Suprapubic skin (tissue), 4 donors: ENCODE data around the gene SLCO4A1. TPM values are rescaled to one million over a fixed set of nuclear protein-coding genes. Genes with fewer than 3 reads are reported as not detected.
A peak's percentile ranks its signal among the peaks of the same experiment; 100 is the strongest.

ENCODE experiments used
- DNase-seq, 2 donors: peaks; one replicate each; pipeline ENCODE4 v3.0.0-alpha.2; 2019; ENCODE audit warnings: low spot score in 2 of 2
- H3K27ac ChIP-seq: fragments of 200-600 bp; sonication (generic); one replicate; pipeline ENCODE4 v1.5.1; 2019
- H3K27me3 ChIP-seq: fragments of 200-600 bp; sonication (generic); one replicate; pipeline ENCODE4 v1.5.1; 2019
- H3K36me3 ChIP-seq: fragments of 200-600 bp; sonication (generic); one replicate; pipeline ENCODE4 v1.5.1; 2019
- H3K4me1 ChIP-seq: fragments of 200-600 bp; sonication (generic); one replicate; pipeline ENCODE4 v1.5.1; 2019
- H3K4me3 ChIP-seq: fragments of 200-600 bp; sonication (generic); one replicate; pipeline ENCODE4 v1.5.1; 2019; ENCODE audit warnings: mild to moderate bottlenecking
- H3K9me3 ChIP-seq: fragments of 200-600 bp; sonication (generic); one replicate; pipeline ENCODE4 v1.5.1; 2019
- CTCF ChIP-seq, 2 donors: fragments of 200-600 bp in 1 of 2; fragments of 450-650 bp in 1 of 2; sonication (generic) in 1 of 2; IDR thresholded peaks; one replicate each; pipeline ENCODE4 v1.5.1; 2016 to 2019; ENCODE audit warnings: antibody characterized with exemption in 2 of 2, mild to moderate bottlenecking in 1 of 2, moderate library complexity in 1 of 2
- EP300 ChIP-seq: sonication (generic); formaldehyde crosslinking; IDR thresholded peaks from one replicate; pipeline ENCODE4 v1.6.1; 2017; ENCODE audit warnings: antibody characterized with exemption
- POLR2A ChIP-seq, 2 donors: fragments of 450-650 bp; IDR thresholded peaks; one replicate each; pipeline ENCODE4 v1.6.1; 2017; ENCODE audit warnings: antibody characterized with exemption in 2 of 2, mild to moderate bottlenecking in 2 of 2, moderate library complexity in 2 of 2
- POLR2AphosphoS5 ChIP-seq, 3 donors: sonication (generic); formaldehyde crosslinking; IDR thresholded peaks; one replicate each; pipeline ENCODE4 v1.6.1; 2017; ENCODE audit warnings: antibody characterized with exemption in 3 of 3
- WGBS: methylation state at CpG from one replicate; pipeline ENCODE4 v1.1.5; 2018; 5-methylcytosine and 5-hydroxymethylcytosine counted together
- total RNA-seq, 4 donors: library from RNA; depleted of rRNA; stranded (reverse); fragments of >200 nt; gene quantifications; one replicate each; pipeline ENCODE4 v1.1.0, GENCODE V29; 2016

SLCO4A1 gene
- total RNA-seq, 4 donors from 2014 or later, result 50.2 to 59.1 (median 52.7) TPM

- 73% methylated on average over 8 of the region's 21 CpGs for WGBS
- Histone ChIP-seq H3K36me3 (no peaks in the 10 kb centered on the region), H3K4me1 (peaks cover 82% of the 10 kb centered on the region), H3K27me3 (peaks cover 10% of the 10 kb centered on the region), H3K9me3 (no peaks in the 10 kb centered on the region), H3K27ac (peak overlapping the region; percentile 25), H3K4me3 (no peak overlapping the region)
- TF ChIP-seq CTCF (IDR thresholded peaks at IDR 0.05) (no peak), POLR2AphosphoS5 (IDR thresholded peaks at IDR 0.05) (no peak), EP300 (no peak), POLR2A (IDR thresholded peaks at IDR 0.05) (no peak)
- DNase-seq, result no peak
Measured at GRCh38 chr20:62648318-62648995, 6.2 kb downstream of the SLCO4A1 start.

- no peak overlapping the region for H3K27ac ChIP-seq
- DNase-seq, result no peak
Measured at GRCh38 chr20:62649140-62649539, 6.8 kb downstream of the SLCO4A1 start.

GRCh38 chr20:62650551-62651284 is 8.4 kb downstream of the SLCO4A1 start:
- H3K4me1 ChIP-seq, result peaks cover 63% of the 10 kb centered on the region

More at GRCh38 chr20:62649140-62649539, 6.8 kb downstream of the SLCO4A1 start:
- H3K4me1 ChIP-seq, result peaks cover 77% of the 10 kb centered on the region
- H3K9me3 ChIP-seq, result no peaks in the 10 kb centered on the region
- peaks cover 8% of the 10 kb centered on the region for H3K27me3 ChIP-seq
- no peaks in the 10 kb centered on the region for H3K36me3 ChIP-seq
- H3K4me3 ChIP-seq, result no peak overlapping the region
- 97% methylated on average over 4 of the region's 6 CpGs for WGBS
- TF ChIP-seq POLR2AphosphoS5 (IDR thresholded peaks at IDR 0.05), result no peak
- TF ChIP-seq EP300, result no peak
- TF ChIP-seq POLR2A (IDR thresholded peaks at IDR 0.05), result no peak
- TF ChIP-seq CTCF (IDR thresholded peaks at IDR 0.05), result no peak

GRCh38 chr20:62651285-62652021 is 9.2 kb downstream of the SLCO4A1 start:
- H3K4me3 ChIP-seq, result peak overlapping the region; percentile 30
- peak overlapping the region; percentile 92 for H3K27ac ChIP-seq
- no peak for TF ChIP-seq CTCF (IDR thresholded peaks at IDR 0.05)
- TF ChIP-seq POLR2AphosphoS5 (IDR thresholded peaks at IDR 0.05), result no peak
- TF ChIP-seq POLR2A (IDR thresholded peaks at IDR 0.05), result no peak
- TF ChIP-seq EP300, result no peak
- DNase-seq, result peak in 1 of 2 donors; percentile 88
- H3K36me3 ChIP-seq, result no peaks in the 10 kb centered on the region
- no peaks in the 10 kb centered on the region for H3K9me3 ChIP-seq
- 46% methylated on average over 17 of the region's 24 CpGs for WGBS
- H3K4me1 ChIP-seq, result peaks cover 59% of the 10 kb centered on the region
- H3K27me3 ChIP-seq, result no peaks in the 10 kb centered on the region

More at GRCh38 chr20:62650551-62651284, 8.4 kb downstream of the SLCO4A1 start:
- H3K4me3 ChIP-seq, result no peak overlapping the region
- no peaks in the 10 kb centered on the region for H3K9me3 ChIP-seq
- TF ChIP-seq POLR2AphosphoS5 (IDR thresholded peaks at IDR 0.05) (no peak), CTCF (IDR thresholded peaks at IDR 0.05) (no peak), EP300 (no peak), POLR2A (IDR thresholded peaks at IDR 0.05) (no peak)
- peak overlapping the region; percentile 92 for H3K27ac ChIP-seq
- H3K27me3 ChIP-seq, result no peaks in the 10 kb centered on the region
- 88% methylated on average over 24 of the region's 24 CpGs for WGBS
- no peaks in the 10 kb centered on the region for H3K36me3 ChIP-seq
- DNase-seq, result no peak
